ENCODE data around the gene LIPG. TPM values are rescaled to one million over a fixed set of nuclear protein-coding genes. Genes with fewer than 3 reads are reported as not detected.

The LIPG gene
- total and polyA plus RNA-seq, 9 of the 15 experiments (the other 6 are each of a cell fraction or from before 2014, with no cell fraction given), result 0.76 to 1.8 (median 1.3) TPM

DNA sequence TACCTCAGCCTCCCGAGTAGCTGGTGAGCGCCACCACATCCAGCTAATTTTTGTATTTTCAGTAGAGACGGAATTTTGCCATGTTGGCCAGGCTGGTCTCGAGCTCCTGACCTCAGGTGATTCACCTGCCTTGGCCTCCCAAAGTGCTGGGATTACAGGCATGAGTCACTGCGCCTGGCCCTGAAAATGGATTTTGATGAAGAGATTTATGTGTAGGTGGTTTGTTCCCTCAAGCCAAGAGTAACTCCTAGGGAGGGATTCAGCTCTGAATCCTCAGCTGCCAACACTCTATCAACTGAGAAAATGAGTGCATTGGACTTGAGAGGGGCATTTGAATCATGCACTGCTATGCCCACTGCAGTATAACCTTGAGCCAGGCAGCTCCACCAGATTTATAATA lies 17.5 kb upstream of the LIPG start:
- no peak overlapping the region for H2AFZ ChIP-seq (ENCODE audit: low read depth, low read length)
- H3K27me3 ChIP-seq (ENCODE audit: control insufficient read depth in 2 of 2, insufficient read depth in 2 of 2, low read length in 2 of 2), result peaks cover 0 to 2% of the 10 kb centered on the region in 2 experiments; a peak in 1 of 5 replicates
- no peak for DNase-seq (ENCODE audit: extremely low read depth in 1 of 4, low spot score in 3 of 4)
- no peaks in the 10 kb centered on the region for H3K9me3 ChIP-seq (replicated peaks; ENCODE audit: control insufficient read depth, insufficient read depth, low read depth, low read length)
- 11% methylated on average over 4 of the region's 5 CpGs for WGBS (ENCODE audit: insufficient coverage, low coverage, missing lambda C conversion rate)
- ChIA-PET CTCF (ENCODE audit: low intra/inter-chr PET ratio) (no interaction called here), POLR2A (interaction anchor here (0.6 kb wide), 1 partner anchor 35 kb away, joined by 4 read pairs; no protein-coding TSS in a partner anchor)
- no peak overlapping the region for H3K9ac ChIP-seq (ENCODE audit: insufficient read depth in 1 of 2, low read depth in 2 of 2, low read length in 2 of 2)
- H3K79me2 ChIP-seq (ENCODE audit: control insufficient read depth, insufficient read depth, low read length), result no peaks in the 10 kb centered on the region
- no TSS peak for BruUV-seq (replicated peaks)
- H3K36me3 ChIP-seq (ENCODE audit: control insufficient read depth, insufficient read depth, low read length), result no peaks in the 10 kb centered on the region
- H3K4me2 ChIP-seq (ENCODE audit: insufficient read depth, low read length), result no peak overlapping the region
- TF ChIP-seq, protein P1, sequence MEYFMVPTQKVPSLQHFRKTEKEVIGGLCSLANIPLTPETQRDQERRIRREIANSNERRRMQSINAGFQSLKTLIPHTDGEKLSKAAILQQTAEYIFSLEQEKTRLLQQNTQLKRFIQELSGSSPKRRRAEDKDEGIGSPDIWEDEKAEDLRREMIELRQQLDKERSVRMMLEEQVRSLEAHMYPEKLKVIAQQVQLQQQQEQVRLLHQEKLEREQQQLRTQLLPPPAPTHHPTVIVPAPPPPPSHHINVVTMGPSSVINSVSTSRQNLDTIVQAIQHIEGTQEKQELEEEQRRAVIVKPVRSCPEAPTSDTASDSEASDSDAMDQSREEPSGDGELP (CRISPR knock-in tag; IDR thresholded peaks at IDR 0.05; ENCODE audit: borderline replicate concordance), result no peak
- TF ChIP-seq, protein P2, sequence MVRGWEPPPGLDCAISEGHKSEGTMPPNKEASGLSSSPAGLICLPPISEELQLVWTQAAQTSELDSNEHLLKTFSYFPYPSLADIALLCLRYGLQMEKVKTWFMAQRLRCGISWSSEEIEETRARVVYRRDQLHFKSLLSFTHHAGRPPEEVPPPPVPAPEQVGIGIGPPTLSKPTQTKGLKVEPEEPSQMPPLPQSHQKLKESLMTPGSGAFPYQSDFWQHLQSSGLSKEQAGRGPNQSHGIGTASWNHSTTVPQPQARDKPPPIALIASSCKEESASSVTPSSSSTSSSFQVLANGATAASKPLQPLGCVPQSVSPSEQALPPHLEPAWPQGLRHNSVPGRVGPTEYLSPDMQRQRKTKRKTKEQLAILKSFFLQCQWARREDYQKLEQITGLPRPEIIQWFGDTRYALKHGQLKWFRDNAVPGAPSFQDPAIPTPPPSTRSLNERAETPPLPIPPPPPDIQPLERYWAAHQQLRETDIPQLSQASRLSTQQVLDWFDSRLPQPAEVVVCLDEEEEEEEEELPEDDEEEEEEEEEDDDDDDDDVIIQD (CRISPR knock-in tag; IDR thresholded peaks at IDR 0.05), result no peak
- TF ChIP-seq HOXB6 (CRISPR knock-in tag; IDR thresholded peaks at IDR 0.05; ENCODE audit: borderline replicate concordance), result no peak
- no peaks in the 10 kb centered on the region for H4K20me1 ChIP-seq (replicated peaks; ENCODE audit: control insufficient read depth, insufficient read depth, low read length)
- ATAC-seq, result no peak
- no peak overlapping the region for H3K4me3 ChIP-seq
- no peak for FAIRE-seq
- in situ Hi-C loops (cut with MboI), result no loop called here
- H3K9me1 ChIP-seq (ENCODE audit: control insufficient read depth, insufficient read depth, low read length), result no peaks in the 10 kb centered on the region
- intact Hi-C loops (cut with micrococcal nuclease), result no loop called here
- no peak overlapping the region for H3K27ac ChIP-seq (ENCODE audit: extremely low read depth, low read depth, low read length)
- no peaks in the 10 kb centered on the region for H3K4me1 ChIP-seq (replicated peaks in 1 of 2; ENCODE audit: control insufficient read depth in 2 of 2, insufficient read depth in 2 of 2, low read length in 2 of 2)

Measured in K562 (cell line).